NCI-H146 treated with DMSO at 0.1 percent for 48 hours (cell line): ENCODE measurements around the gene CD6.

Experiments used
- DNase-seq: peaks from one replicate; lab custom pipeline; 2025; ENCODE audit not compliant: unreplicated experiment; lab: John Stamatoyannopoulos, UW

The CD6 gene

GRCh38 chr11:61026121-61027031 is 54.9 kb downstream of the CD6 start:
- no peak for DNase-seq

- DNase-seq = no peak
Observed at GRCh38 chr11:61027141-61027840, 55.8 kb downstream of the CD6 start.

- no peak for DNase-seq
Observed at GRCh38 chr11:61028135-61028729, 56.8 kb downstream of the CD6 start.

- DNase-seq = no peak
Observed at GRCh38 chr11:61032824-61033223, 61.3 kb downstream of the CD6 start.

GRCh38 chr11:61033417-61033816 is 61.9 kb downstream of the CD6 start:
- DNase-seq = no peak

- DNase-seq = no peak
Observed at GRCh38 chr11:61034111-61034510, 62.6 kb downstream of the CD6 start.

GRCh38 chr11:61034704-61035525 is 63.4 kb downstream of the CD6 start:
- DNase-seq = no peak

- no peak for DNase-seq
Observed at GRCh38 chr11:61035526-61035835, 64.0 kb downstream of the CD6 start.

- DNase-seq = no peak
Observed at GRCh38 chr11:61037441-61038093, 66.1 kb downstream of the CD6 start.

- no peak for DNase-seq
Observed at GRCh38 chr11:61039916-61040315, 68.4 kb downstream of the CD6 start.

GRCh38 chr11:61041755-61042518 is 70.5 kb downstream of the CD6 start:
- peak; percentile 98 for DNase-seq

GRCh38 chr11:61042537-61042936 is 71.1 kb downstream of the CD6 start:
- DNase-seq = no peak

- DNase-seq = peak; percentile 69
Observed at GRCh38 chr11:61042961-61043540, 71.6 kb downstream of the CD6 start.

- DNase-seq = no peak
Observed at GRCh38 chr11:61045271-61045670, 73.8 kb downstream of the CD6 start.

GRCh38 chr11:61046833-61047232 is 75.4 kb downstream of the CD6 start:
- no peak for DNase-seq

- no peak for DNase-seq
Observed at GRCh38 chr11:61048368-61049062, 77.0 kb downstream of the CD6 start.

- no peak for DNase-seq
Observed at GRCh38 chr11:61049063-61049377, 77.5 kb downstream of the CD6 start.

GRCh38 chr11:61049859-61050258 is 78.4 kb downstream of the CD6 start:
- DNase-seq = no peak
